Mesodermal cell (in vitro differentiated cells): ENCODE measurements around the gene HOXB4.

Experiments used
- H3K27ac ChIP-seq: 2 replicates; pipeline ENCODE4 v1.7.0; 2013; ENCODE audit warnings: mild to moderate bottlenecking, low read depth, low read length, moderate library complexity; ENCODE audit not compliant: severe bottlenecking
- H3K36me3 ChIP-seq: 2 replicates; pipeline ENCODE4 v1.7.1; 2013; ENCODE audit warnings: mild to moderate bottlenecking, low read length, moderate library complexity; ENCODE audit not compliant: control insufficient read depth, insufficient read depth
- H3K4me1 ChIP-seq: one replicate; pipeline ENCODE4 v1.7.1; 2013; ENCODE audit warnings: mild to moderate bottlenecking, low read length; ENCODE audit not compliant: insufficient read depth, control insufficient read depth, poor library complexity, severe bottlenecking
- H3K4me3 ChIP-seq: 2 replicates; pipeline ENCODE4 v1.7.0; 2013; ENCODE audit warnings: low read length, control low read depth, mild to moderate bottlenecking; ENCODE audit not compliant: insufficient read depth, poor library complexity, severe bottlenecking; ENCODE audit errors: extremely low read depth
- H3K9me3 ChIP-seq: 2 replicates; pipeline ENCODE4 v1.7.1; 2013; ENCODE audit warnings: mild to moderate bottlenecking, low read length, moderate library complexity; ENCODE audit not compliant: control insufficient read depth
- WGBS, 2 experiments: methylation state at CpG; one replicate each; pipeline ENCODE4 v1.1.5; 2013; ENCODE audit warnings: missing lambda C conversion rate in 2 of 2; ENCODE audit not compliant: insufficient coverage in 2 of 2; 5-methylcytosine and 5-hydroxymethylcytosine counted together

The HOXB4 gene

GRCh38 chr17:48547808-48548522 is 30.2 kb downstream of the HOXB4 start:
- Histone ChIP-seq H3K9me3 (no peaks in the 10 kb centered on the region), H3K4me1 (peaks cover 60% of the 10 kb centered on the region), H3K27ac (peak overlapping the region; percentile 95), H3K4me3 (peak overlapping the region; percentile 30), H3K36me3 (peaks cover 10% of the 10 kb centered on the region)
- WGBS, 2 experiments = 42 to 43% methylated on average over 14 to 19 of the region's 24 CpGs

- Histone ChIP-seq H3K9me3 (no peaks in the 10 kb centered on the region), H3K36me3 (peaks cover 14% of the 10 kb centered on the region), H3K4me3 (peak overlapping the region; percentile 30), H3K4me1 (peaks cover 56% of the 10 kb centered on the region), H3K27ac (peak overlapping the region; percentile 95)
- WGBS, 2 experiments = 0 to 7% methylated on average over 4 to 6 of the region's 10 CpGs
Observed at GRCh38 chr17:48546924-48547807, 31.0 kb downstream of the HOXB4 start.

GRCh38 chr17:48546137-48546923 is 31.8 kb downstream of the HOXB4 start:
- H3K4me3 ChIP-seq = peak overlapping the region; percentile 57
- H3K9me3 ChIP-seq = no peaks in the 10 kb centered on the region
- H3K4me1 ChIP-seq = peaks cover 48% of the 10 kb centered on the region
- WGBS, 2 experiments = 2 to 4% methylated on average over 4 of the region's 10 CpGs
- peaks cover 10% of the 10 kb centered on the region for H3K36me3 ChIP-seq
- H3K27ac ChIP-seq = peak overlapping the region; percentile 95

- Histone ChIP-seq H3K9me3 (no peaks in the 10 kb centered on the region), H3K4me1 (peaks cover 44% of the 10 kb centered on the region), H3K4me3 (peak overlapping the region; percentile 57), H3K36me3 (peaks cover 10% of the 10 kb centered on the region), H3K27ac (peak overlapping the region; percentile 95)
- WGBS, 2 experiments = 80 to 88% methylated on average over 1 of the region's 1 CpG
Observed at GRCh38 chr17:48545539-48545938, 32.6 kb downstream of the HOXB4 start.

- Histone ChIP-seq H3K27ac (peak within 1 kb of the TSS; percentile 95), H3K36me3 (peaks cover 10% of the 10 kb centered on the region), H3K4me1 (peaks cover 41% of the 10 kb centered on the region), H3K4me3 (peak within 1 kb of the TSS; percentile 57), H3K9me3 (no peaks in the 10 kb centered on the region)
- 7 to 9% methylated on average over 7 to 9 of the region's 12 CpGs for WGBS, 2 experiments
Observed at GRCh38 chr17:48545022-48545375, 33.2 kb downstream of the HOXB4 start, which contains the start of gene HOXB2. TSS of gene HOXB2 (minus strand) at chr17:48545109. CDS start at chr17:48544911, 198 bp downstream.

GRCh38 chr17:48544349-48545021 is 33.7 kb downstream of the HOXB4 start:
- peak overlapping the region; percentile 95 for H3K27ac ChIP-seq
- peak overlapping the region; percentile 57 for H3K4me3 ChIP-seq
- no peaks in the 10 kb centered on the region for H3K9me3 ChIP-seq
- H3K4me1 ChIP-seq = peaks cover 39% of the 10 kb centered on the region
- H3K36me3 ChIP-seq = peaks cover 10% of the 10 kb centered on the region
- 0 to 2% methylated on average over 8 to 10 of the region's 38 CpGs for WGBS, 2 experiments

- Histone ChIP-seq H3K36me3 (peaks cover 10% of the 10 kb centered on the region), H3K9me3 (no peaks in the 10 kb centered on the region), H3K27ac (peak overlapping the region; percentile 95), H3K4me3 (peak overlapping the region; percentile 57), H3K4me1 (peaks cover 39% of the 10 kb centered on the region)
- 0 to 1% methylated on average over 14 of the region's 20 CpGs for WGBS, 2 experiments
Observed at GRCh38 chr17:48543854-48544348, 34.2 kb downstream of the HOXB4 start.

GRCh38 chr17:48543107-48543853 is 34.9 kb downstream of the HOXB4 start:
- Histone ChIP-seq H3K4me1 (peaks cover 38% of the 10 kb centered on the region), H3K4me3 (peak overlapping the region; percentile 57), H3K9me3 (no peaks in the 10 kb centered on the region), H3K36me3 (peaks cover 10% of the 10 kb centered on the region), H3K27ac (peak overlapping the region; percentile 95)
- 0% methylated on average over 60 to 71 of the region's 72 CpGs for WGBS, 2 experiments

- Histone ChIP-seq H3K36me3 (peaks cover 10% of the 10 kb centered on the region), H3K4me1 (peaks cover 33% of the 10 kb centered on the region), H3K9me3 (no peaks in the 10 kb centered on the region), H3K4me3 (peak overlapping the region; percentile 57), H3K27ac (peak overlapping the region; percentile 95)
- WGBS, 2 experiments = 2 to 7% methylated on average over 9 to 11 of the region's 12 CpGs
Observed at GRCh38 chr17:48542698-48543106, 35.4 kb downstream of the HOXB4 start.
